LNCAP (cell line): ENCODE data around the gene ZSCAN26.

Experiments
- TF ChIP-seq, protein P1 (sequence below): fragments of 450-650 bp; IDR thresholded peaks from 2 replicates; pipeline ENCODE4 v1.5.1; 2017; ENCODE audit warnings: mild to moderate bottlenecking

Gene ZSCAN26

DNA sequence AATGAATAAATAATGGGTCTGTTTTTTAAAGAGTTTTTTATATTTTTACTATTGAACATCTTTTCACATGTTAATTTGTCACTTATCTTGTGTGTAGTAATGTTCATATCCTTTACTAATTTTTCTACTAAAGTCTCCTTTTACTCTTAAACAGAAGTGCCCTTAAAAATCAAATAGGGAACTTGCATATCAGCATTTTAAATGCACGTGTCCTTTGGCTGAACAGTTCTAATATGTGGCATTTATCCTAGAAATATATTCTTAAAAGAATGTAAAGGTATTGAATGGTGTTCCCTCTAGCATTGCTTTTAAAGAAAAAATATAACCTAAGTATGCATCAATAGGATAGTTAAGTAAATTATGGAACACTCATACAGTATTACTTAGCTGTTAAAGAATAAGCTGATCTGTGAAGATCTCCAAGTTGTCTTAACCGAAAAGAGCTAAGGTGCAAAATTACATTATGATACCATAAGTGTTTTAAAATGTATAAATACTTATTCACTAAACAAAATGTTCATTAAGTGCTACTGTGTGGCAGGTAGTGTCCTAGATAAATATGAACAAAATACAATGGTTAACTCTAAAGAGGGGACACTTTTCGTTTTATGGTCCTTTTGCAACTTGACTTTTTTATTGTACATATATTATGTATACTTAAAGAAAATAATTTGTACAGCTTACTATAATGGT lies 13.8 kb downstream of the ZSCAN26 start:
- TF ChIP-seq, protein P1, sequence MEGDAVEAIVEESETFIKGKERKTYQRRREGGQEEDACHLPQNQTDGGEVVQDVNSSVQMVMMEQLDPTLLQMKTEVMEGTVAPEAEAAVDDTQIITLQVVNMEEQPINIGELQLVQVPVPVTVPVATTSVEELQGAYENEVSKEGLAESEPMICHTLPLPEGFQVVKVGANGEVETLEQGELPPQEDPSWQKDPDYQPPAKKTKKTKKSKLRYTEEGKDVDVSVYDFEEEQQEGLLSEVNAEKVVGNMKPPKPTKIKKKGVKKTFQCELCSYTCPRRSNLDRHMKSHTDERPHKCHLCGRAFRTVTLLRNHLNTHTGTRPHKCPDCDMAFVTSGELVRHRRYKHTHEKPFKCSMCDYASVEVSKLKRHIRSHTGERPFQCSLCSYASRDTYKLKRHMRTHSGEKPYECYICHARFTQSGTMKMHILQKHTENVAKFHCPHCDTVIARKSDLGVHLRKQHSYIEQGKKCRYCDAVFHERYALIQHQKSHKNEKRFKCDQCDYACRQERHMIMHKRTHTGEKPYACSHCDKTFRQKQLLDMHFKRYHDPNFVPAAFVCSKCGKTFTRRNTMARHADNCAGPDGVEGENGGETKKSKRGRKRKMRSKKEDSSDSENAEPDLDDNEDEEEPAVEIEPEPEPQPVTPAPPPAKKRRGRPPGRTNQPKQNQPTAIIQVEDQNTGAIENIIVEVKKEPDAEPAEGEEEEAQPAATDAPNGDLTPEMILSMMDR = no peak

DNA sequence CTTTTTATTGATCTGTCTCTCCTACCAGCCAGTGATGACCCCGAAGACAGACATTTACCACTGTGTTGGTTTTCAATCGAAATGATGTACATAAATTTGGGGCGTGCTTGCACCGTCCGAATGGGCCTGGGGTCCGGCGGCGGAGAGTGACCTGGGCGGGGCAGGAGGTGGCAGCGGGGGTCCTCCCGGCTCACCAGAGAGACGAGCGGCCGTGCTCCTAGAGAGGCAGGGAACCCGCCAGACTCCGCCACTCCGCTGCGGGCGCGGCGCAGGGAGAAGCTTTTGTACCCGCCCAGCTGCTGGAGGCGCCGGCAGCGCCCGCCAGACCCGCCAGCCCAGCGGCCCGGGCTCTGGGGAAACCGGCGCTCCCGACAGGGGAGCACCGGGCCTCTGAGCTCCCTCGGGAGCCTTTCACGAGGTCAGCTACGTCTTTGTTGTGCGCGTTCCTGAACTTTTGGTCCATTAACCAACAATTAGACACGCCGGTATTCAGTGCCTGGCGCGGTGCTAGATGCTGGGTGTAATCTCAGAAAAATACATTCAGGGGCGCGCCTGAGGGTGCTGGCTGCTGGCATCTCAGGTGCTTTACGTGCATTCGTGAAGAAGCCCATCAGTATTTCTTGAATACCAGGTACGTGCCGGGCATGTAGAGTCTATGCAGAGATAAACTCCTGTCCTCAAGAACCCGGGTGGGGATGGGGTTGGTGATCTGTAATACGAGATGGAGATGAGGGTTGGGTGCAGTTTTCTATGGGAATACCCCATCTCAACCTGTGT lies 14.5 kb downstream of the ZSCAN26 start, which contains the start of gene PGBD1:
Gene PGBD1, plus strand, starts transcription at position 285 of the 777 bp plus-strand sequence. CDS start 2,242 bp downstream, outside the sequence.
- TF ChIP-seq, protein P1 = no peak

DNA sequence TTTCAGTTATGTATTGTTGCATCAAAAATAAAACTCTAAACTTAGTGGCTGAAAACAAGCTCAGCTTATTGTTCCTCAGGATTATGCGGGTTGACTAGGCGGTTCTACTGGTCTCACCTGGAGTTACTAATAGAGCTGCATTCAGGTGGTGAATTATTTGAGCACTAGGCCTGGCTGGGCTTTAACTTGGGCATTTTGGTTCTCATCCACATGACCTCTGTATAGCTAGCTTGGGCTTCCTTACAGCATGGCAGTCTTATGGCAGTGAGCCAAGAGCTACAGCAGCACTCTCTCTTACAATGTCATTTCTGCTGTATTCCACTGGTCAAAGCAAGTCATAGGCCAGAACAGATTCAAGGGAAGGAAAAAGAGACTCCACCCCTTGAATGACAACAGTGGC lies 16.0 kb downstream of the ZSCAN26 start:
- TF ChIP-seq, protein P1 = no peak

DNA sequence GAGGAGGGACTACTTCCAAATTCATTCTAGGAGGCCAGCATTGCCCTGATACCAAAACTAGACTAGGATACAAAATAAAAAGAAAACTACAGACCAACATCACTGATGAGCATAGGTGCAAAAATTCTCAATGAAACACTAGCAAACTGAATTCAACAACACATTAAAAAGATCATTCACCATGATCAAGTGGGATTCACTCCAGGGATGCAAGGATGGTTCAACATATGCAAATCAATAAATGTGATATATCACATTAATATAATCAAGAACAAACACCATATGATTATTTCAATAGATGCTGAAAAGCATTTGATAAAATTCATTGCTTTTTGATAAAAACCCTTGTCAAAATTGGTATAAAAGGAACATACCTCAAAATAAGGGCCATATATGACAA lies 24.6 kb downstream of the ZSCAN26 start:
- TF ChIP-seq, protein P1 = no peak

DNA sequence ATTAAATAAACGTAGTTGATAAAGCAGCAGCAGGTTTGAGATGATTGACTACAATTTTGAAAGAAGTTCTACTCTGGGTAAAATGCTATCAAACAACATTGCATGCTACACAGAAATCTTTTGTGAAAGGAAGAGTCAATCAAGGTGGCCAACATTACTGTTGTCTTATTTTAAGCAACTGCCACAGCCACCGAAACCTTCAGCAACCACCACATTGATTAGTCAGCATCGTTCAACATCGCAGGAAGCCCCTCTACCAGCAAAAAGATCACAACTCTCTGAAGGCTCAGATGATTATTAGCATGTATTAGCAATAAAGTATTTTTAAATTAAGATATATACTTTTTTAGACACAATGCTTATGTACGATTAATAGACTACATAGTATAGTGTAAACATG lies 28.4 kb downstream of the ZSCAN26 start:
- TF ChIP-seq, protein P1 = no peak

DNA sequence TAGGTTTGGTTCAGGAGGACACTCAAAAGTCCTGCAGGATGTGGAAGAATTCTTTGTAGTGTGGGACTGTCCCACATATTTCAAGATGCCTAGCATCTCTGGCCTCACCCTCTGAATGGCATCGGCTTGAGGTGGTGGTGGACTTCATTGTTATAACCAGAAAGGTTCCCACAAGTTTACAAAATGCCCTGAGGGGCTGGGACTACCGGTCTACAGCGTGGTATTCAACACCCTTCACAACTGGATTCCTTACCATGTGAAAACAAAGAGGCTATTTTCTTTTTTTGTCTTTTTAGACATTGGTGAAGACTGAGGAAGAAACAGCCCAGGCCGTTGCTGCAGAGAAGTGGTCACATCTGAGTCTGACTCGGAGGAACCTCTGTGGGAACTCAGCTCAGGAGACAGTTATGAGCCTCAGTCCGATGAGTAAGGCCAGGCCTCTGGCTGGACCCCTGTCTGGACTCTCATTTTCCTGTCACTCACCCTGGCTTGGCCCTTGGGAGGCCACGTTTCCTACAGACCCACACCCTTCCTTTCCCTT lies 29.6 kb downstream of the ZSCAN26 start:
- TF ChIP-seq, protein P1 = no peak

DNA sequence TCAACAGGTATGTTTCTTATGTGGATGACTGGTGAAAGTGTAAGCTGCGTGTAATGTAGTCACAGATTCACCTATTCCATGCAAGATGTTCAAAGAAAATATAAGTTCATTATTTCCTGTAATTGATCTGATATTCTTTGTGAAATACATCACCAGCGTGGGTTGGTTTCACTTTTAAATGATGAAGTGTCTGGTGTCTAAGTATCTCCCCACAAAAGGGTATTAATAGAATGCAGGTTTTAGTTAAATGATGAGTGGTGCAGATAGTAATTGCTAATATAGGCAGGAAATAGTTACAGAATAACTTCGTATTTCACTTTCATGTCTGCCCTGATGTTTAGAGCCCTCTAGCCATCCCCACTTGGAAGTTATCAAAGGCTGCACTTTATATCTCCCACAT lies 36.6 kb downstream of the ZSCAN26 start:
- TF ChIP-seq, protein P1 = no peak
